ENCODE measurements around the gene TRAPPC2L. TPM values are rescaled to one million over a fixed set of nuclear protein-coding genes. Genes with fewer than 3 reads are reported as not detected.

Gene TRAPPC2L
- total RNA-seq, 1 donor from 2014 or later: 95.1 TPM

- H3K4me1 Mint-ChIP-seq: no peaks in the 10 kb centered on the region
- no peak overlapping the region for H3K4me3 Mint-ChIP-seq
- no peaks in the 10 kb centered on the region for H3K36me3 Mint-ChIP-seq (ENCODE audit: low read depth)
- no peaks in the 10 kb centered on the region for H3K27me3 Mint-ChIP-seq (ENCODE audit: low read depth)
- H3K27ac Mint-ChIP-seq (ENCODE audit: unreplicated experiment): no peak overlapping the region
- H3K9me3 Mint-ChIP-seq: no peaks in the 10 kb centered on the region
- TF ChIP-seq CTCF (conservative IDR thresholded peaks at IDR 0.05): no peak
- DNase-seq (ENCODE audit: low read depth, low spot score): no peak
Measured at GRCh38 chr16:88867581-88868246, 10.8 kb downstream of the TRAPPC2L start.

GRCh38 chr16:88868974-88869672, 12.2 kb downstream of the TRAPPC2L start:
- DNase-seq (ENCODE audit: low read depth, low spot score): no peak
- no peaks in the 10 kb centered on the region for H3K27me3 Mint-ChIP-seq (ENCODE audit: low read depth)
- H3K27ac Mint-ChIP-seq (ENCODE audit: unreplicated experiment): no peak overlapping the region
- no peaks in the 10 kb centered on the region for H3K4me1 Mint-ChIP-seq
- H3K36me3 Mint-ChIP-seq (ENCODE audit: low read depth): no peaks in the 10 kb centered on the region
- no peaks in the 10 kb centered on the region for H3K9me3 Mint-ChIP-seq
- no peak overlapping the region for H3K4me3 Mint-ChIP-seq
- no peak for TF ChIP-seq CTCF (conservative IDR thresholded peaks at IDR 0.05)

GRCh38 chr16:88869673-88869980, 12.7 kb downstream of the TRAPPC2L start:
- no peak for TF ChIP-seq CTCF (conservative IDR thresholded peaks at IDR 0.05)
- Mint-ChIP-seq H3K27me3 (ENCODE audit: low read depth) (no peaks in the 10 kb centered on the region), H3K4me1 (no peaks in the 10 kb centered on the region), H3K36me3 (ENCODE audit: low read depth) (no peaks in the 10 kb centered on the region), H3K27ac (ENCODE audit: unreplicated experiment) (no peak overlapping the region), H3K9me3 (no peaks in the 10 kb centered on the region), H3K4me3 (no peak overlapping the region)
- no peak for DNase-seq (ENCODE audit: low read depth, low spot score)

- no peaks in the 10 kb centered on the region for H3K36me3 Mint-ChIP-seq (ENCODE audit: low read depth)
- no peak for TF ChIP-seq CTCF (conservative IDR thresholded peaks at IDR 0.05)
- no peak for DNase-seq (ENCODE audit: low read depth, low spot score)
- no peak overlapping the region for H3K27ac Mint-ChIP-seq (ENCODE audit: unreplicated experiment)
- no peaks in the 10 kb centered on the region for H3K27me3 Mint-ChIP-seq (ENCODE audit: low read depth)
- no peaks in the 10 kb centered on the region for H3K4me1 Mint-ChIP-seq
- H3K4me3 Mint-ChIP-seq: no peak overlapping the region
- no peaks in the 10 kb centered on the region for H3K9me3 Mint-ChIP-seq
Measured at GRCh38 chr16:88870608-88871348, 13.9 kb downstream of the TRAPPC2L start.

GRCh38 chr16:88871349-88871702, 14.4 kb downstream of the TRAPPC2L start:
- Mint-ChIP-seq H3K9me3 (no peaks in the 10 kb centered on the region), H3K27me3 (ENCODE audit: low read depth) (no peaks in the 10 kb centered on the region), H3K4me3 (no peak overlapping the region), H3K27ac (ENCODE audit: unreplicated experiment) (no peak overlapping the region), H3K36me3 (ENCODE audit: low read depth) (no peaks in the 10 kb centered on the region), H3K4me1 (no peaks in the 10 kb centered on the region)
- DNase-seq (ENCODE audit: low read depth, low spot score): no peak
- no peak for TF ChIP-seq CTCF (conservative IDR thresholded peaks at IDR 0.05)
